GM19395 (cell line): ENCODE measurements around the gene PTAFR.

Experiments used
- ATAC-seq: cut with Tn5 transposase; IDR thresholded peaks from one replicate; pipeline ENCODE4 v1.9.1; 2021; ENCODE audit warnings: mild to moderate bottlenecking, moderate library complexity; ENCODE audit not compliant: unreplicated experiment

PTAFR gene

GRCh38 chr1:28123461-28123961, 53.0 kb downstream of the PTAFR start:
- no peak for ATAC-seq

GRCh38 chr1:28122183-28122582, 54.3 kb downstream of the PTAFR start:
- no peak for ATAC-seq

- no peak for ATAC-seq
These were observed 56.9 kb downstream of the PTAFR start for GRCh38 chr1:28119556-28119955.

- ATAC-seq: no peak
These were observed 57.7 kb downstream of the PTAFR start for GRCh38 chr1:28118640-28119307.

GRCh38 chr1:28115267-28115666, 61.2 kb downstream of the PTAFR start:
- ATAC-seq: no peak

- no peak for ATAC-seq
These were observed 61.6 kb downstream of the PTAFR start for GRCh38 chr1:28114844-28115243.

GRCh38 chr1:28113242-28113572, 63.3 kb downstream of the PTAFR start:
- no peak for ATAC-seq

GRCh38 chr1:28112388-28113241, 63.9 kb downstream of the PTAFR start:
- ATAC-seq: no peak

GRCh38 chr1:28111157-28111556, 65.3 kb downstream of the PTAFR start:
- ATAC-seq: no peak

GRCh38 chr1:28110555-28110954, 65.9 kb downstream of the PTAFR start:
- ATAC-seq: no peak

- ATAC-seq: no peak
These were observed 66.9 kb downstream of the PTAFR start for GRCh38 chr1:28109639-28110038.

- ATAC-seq: no peak
These were observed 68.5 kb downstream of the PTAFR start for GRCh38 chr1:28108001-28108400.

GRCh38 chr1:28104866-28105467, 71.5 kb downstream of the PTAFR start:
- ATAC-seq: no peak

GRCh38 chr1:28102189-28102588, 74.3 kb downstream of the PTAFR start:
- no peak for ATAC-seq

GRCh38 chr1:28099050-28099769, 77.3 kb downstream of the PTAFR start:
- no peak for ATAC-seq
